Measurements from ENCODE around the gene RABGAP1L.

- TF ChIP-seq POLR2A (IDR thresholded peaks at IDR 0.05), result no peak
- TF ChIP-seq, protein P1, sequence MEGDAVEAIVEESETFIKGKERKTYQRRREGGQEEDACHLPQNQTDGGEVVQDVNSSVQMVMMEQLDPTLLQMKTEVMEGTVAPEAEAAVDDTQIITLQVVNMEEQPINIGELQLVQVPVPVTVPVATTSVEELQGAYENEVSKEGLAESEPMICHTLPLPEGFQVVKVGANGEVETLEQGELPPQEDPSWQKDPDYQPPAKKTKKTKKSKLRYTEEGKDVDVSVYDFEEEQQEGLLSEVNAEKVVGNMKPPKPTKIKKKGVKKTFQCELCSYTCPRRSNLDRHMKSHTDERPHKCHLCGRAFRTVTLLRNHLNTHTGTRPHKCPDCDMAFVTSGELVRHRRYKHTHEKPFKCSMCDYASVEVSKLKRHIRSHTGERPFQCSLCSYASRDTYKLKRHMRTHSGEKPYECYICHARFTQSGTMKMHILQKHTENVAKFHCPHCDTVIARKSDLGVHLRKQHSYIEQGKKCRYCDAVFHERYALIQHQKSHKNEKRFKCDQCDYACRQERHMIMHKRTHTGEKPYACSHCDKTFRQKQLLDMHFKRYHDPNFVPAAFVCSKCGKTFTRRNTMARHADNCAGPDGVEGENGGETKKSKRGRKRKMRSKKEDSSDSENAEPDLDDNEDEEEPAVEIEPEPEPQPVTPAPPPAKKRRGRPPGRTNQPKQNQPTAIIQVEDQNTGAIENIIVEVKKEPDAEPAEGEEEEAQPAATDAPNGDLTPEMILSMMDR (IDR thresholded peaks at IDR 0.05), result no peak
Observed at GRCh38 chr1:174642393-174642792, 483.1 kb downstream of the RABGAP1L start.

Measured in right lobe of liver (tissue), 4 donors.